NCI-H446 treated with DMSO at 0.1 percent for 48 hours (cell line): ENCODE measurements around the gene TOX3.

Experiments
- DNase-seq: peaks from one replicate; lab custom pipeline; 2025; lab: John Stamatoyannopoulos, UW

Gene TOX3

DNA sequence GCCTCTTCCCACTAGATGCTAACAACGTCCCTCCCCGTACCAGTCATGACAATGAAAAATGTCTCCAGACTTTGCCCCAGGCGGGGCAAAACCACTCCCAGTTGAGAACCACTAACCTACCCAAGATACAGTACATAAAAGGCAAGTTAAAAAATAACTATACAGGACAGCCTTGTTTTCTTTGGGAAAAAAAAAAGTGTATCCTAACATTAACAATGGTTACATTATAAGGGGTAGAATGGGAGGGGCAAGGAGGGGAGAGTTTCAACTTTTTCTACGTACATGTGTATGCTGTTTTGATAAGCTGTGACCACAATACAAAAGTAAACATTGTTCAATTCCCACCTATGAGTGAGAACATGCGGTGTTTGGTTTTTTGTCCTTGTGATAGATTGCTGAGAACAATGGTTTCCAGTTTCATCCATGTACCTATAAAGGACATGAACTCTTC, 94.9 kb downstream of the TOX3 start:
- no peak for DNase-seq

DNA sequence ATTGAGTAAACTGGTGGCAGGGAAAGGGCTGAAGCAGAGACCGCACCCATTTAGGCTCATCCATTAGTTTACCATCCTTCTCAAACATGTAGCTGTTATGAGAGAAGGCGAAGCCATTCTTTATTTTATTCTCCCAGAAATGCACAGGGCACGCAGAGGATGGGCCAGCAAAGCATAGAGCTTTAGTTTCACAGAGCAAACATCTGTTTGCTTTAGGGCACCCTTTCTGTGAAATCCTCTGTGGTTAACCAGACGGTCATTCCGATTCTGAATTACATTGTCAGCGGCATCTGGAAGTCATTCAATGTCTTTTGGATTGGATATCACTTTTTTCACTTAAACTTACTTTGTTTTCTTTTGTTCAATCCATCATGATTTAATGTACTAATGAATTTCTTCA, 96.0 kb downstream of the TOX3 start:
- no peak for DNase-seq

- DNase-seq: no peak
These were observed 96.7 kb downstream of the TOX3 start for GRCh38 chr16:52450241-52450640.

DNA sequence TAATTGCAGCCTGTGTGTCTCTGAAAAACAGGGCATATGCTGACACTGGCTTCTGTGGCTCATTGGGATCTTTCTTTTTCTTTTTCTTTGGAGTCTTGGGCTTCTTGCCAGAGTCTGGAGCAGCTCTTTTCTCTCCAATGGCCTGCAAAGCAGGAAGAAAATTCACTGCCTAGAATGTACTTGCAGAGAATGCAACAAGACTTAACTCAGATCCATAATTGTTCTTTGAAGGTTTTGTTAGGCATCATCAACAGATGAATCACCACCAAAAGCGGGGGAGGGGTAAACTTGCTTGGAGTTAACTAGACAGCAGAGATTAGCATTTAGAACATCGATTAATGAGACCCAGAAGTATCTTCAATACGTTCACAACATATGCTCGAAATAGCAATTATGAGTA, 100.9 kb downstream of the TOX3 start:
- no peak for DNase-seq

DNA sequence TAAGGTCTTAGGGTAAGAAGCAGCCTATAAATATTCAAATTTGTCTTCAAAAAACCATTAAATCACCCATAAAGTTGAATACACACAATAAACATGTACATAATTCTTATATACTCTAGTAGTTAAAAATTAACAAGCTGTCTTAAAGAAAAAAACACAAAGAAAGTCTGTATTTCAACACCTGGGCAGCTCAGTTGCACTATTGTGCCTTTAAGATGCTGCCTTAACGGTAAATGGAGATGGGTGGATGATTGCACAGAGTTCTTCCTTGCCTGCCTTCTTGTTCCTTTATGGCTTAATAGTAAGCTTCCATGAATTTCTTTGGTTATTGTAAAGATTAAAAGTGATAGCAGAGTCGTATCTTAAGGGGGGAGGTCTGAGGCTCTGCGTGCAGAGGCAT, 105.1 kb downstream of the TOX3 start:
- DNase-seq: no peak

- DNase-seq: no peak
These were observed 106.7 kb downstream of the TOX3 start for GRCh38 chr16:52440248-52440647.

GRCh38 chr16:52439750-52440149, 107.2 kb downstream of the TOX3 start:
- no peak for DNase-seq

GRCh38 chr16:52439171-52439701, 107.7 kb downstream of the TOX3 start:
- no peak for DNase-seq

GRCh38 chr16:52437277-52437670, 109.7 kb downstream of the TOX3 start:
- DNase-seq: no peak

DNA sequence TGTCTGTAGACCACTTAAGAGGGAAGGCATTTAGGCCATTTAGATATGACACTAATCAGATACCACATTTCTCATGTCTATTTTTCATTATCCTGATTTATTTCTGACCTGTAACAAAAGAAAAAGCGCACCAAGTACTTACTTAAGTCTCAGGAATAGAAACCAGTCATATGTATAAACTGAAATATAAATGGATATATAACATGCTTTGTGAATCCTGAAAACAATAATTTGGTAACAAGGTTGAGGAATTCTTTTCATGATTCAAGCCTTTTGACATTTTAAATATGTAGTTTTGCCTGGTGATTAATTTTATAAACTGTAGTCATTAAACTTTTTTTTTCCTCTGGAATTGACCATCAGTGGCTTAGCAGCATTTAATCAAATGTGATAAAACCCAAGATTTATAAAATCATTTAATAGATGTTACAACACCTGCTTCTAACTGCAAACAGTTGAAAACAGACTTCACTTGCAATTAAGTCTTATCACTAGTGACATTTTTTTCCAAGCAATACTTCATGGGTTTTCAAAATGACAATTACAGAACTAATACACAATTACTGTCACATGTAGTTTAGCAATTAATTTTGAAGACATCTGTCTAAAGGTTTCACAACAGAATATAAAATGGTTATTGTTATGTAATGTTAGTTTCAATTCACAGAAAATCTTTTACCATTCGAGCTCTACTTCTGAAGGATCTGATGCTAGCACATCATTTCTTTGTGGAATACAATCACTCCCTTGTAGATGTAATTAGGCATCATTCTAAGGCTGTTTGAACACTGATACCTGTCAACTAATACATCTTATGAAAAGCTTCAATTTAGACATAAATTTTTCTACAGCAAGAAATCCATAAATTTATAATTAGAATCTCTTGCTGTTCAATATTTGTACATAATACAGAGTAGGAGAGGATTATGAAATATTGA, 110.3 kb downstream of the TOX3 start:
- no peak for DNase-seq

- no peak for DNase-seq
These were observed 112.7 kb downstream of the TOX3 start for GRCh38 chr16:52434224-52434623.

GRCh38 chr16:52433643-52434042, 113.3 kb downstream of the TOX3 start:
- no peak for DNase-seq

- no peak for DNase-seq
These were observed 122.4 kb downstream of the TOX3 start for GRCh38 chr16:52424591-52424990.

DNA sequence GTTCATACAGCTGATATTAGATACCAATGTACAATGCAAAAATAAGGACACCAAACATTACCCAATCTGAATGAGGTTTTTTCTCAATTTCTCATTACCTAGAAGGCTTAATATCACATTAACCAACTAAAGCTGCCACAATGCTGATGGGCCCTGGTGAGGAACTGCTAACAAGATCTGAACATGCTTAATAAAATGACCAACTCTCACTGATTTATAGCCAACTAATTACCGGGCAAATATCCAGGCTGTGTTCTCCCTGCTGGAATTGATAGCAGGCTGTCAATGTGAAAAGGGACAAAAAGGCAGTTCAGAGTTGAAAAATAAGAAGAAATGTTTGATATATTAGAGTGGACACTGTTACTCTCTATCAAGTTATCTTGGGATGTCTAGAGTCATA, 124.6 kb downstream of the TOX3 start:
- DNase-seq: no peak

GRCh38 chr16:52418201-52418600, 128.7 kb downstream of the TOX3 start:
- no peak for DNase-seq

- no peak for DNase-seq
These were observed 130.1 kb downstream of the TOX3 start for GRCh38 chr16:52416888-52417287.

DNA sequence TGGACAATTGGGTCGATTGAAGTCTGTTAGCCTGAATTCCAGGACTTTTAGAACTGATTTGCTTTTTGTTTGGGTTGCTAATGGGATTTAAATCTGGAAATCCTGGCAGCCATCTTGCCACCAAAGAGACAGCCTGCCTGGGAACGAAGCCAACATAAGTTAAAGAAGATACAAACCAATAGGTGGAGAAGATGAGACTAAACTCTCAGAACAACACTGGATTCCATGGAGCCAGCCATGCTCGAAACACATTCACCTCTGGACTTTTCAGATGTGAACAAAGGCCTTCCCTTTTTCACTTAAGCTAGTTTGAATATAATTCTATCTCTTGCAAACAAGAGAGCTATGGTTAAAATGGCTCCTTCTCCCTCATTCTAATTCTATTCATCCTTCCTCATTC, 135.9 kb downstream of the TOX3 start:
- DNase-seq: no peak

DNA sequence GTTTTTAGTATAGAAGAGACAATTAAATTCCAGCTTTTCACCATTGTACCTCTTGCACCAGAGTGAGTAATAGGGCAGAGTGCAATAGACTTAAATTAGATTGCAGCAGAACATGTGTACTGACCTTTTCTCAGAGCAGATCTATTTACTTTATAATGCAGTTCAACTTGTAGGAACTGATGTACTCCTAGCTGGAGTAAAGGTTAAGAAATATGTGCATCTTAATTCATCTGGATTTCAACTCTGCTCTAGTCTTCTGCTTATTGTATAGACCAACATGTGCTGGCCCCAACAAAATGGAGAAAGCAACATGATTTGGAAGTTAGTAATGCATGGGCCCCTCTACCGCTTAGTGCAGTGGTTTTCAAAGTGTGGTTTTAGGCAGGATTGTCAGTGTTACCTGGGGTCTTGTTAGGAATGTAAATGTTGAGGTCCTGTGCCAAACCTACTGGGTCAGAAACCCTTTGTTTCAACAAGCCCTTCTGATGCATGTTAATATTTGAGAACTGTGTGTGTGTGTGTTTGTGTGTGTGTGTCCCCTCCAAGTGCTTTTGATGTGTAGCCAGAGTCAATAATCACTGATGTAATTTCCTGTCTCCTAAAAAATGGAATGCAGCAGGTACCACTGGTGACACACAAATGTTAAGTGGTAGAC, 138.6 kb downstream of the TOX3 start:
- no peak for DNase-seq

GRCh38 chr16:52407778-52408177, 139.2 kb downstream of the TOX3 start:
- DNase-seq: no peak

DNA sequence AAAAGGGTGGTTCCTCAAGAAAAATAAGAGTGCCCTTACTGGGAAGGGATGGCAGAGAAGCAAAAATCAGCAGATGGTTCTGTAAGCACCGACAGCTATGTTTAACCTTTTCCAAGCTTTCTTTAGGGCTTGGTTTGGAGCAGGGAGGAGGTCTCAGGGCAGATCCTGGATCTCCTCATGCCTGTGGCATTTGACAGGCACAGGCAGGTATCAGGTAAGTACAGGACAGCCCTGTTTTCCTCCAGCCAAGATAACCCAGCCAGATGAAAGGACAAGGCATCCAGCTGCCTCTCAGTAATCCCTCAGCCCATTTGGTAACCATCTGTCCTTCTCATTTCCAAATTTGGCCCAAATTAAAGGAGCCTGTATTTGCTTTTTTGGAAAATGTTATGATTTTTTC, 141.5 kb downstream of the TOX3 start:
- peak; percentile 36 for DNase-seq

DNA sequence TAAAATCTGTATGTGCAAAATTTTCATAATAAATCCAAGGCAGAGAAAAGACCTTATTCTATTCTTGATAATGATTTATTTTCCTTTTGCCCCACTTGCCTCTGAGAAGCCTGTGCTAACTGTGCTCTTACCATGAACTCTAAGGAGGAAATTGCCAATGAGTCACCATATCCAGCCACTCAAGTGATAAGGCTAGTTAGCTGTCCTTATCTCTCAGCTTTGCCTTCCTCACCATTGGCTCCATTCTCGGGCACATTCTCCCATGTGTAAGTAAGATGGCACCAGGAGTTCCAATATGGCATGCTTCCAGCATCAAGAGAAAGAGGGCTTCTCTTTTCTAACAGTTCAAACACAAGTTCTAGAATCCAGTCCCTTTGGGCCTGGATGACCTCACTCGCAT, 142.4 kb downstream of the TOX3 start:
- no peak for DNase-seq

- DNase-seq: no peak
These were observed 147.8 kb downstream of the TOX3 start for GRCh38 chr16:52399116-52399515.

DNA sequence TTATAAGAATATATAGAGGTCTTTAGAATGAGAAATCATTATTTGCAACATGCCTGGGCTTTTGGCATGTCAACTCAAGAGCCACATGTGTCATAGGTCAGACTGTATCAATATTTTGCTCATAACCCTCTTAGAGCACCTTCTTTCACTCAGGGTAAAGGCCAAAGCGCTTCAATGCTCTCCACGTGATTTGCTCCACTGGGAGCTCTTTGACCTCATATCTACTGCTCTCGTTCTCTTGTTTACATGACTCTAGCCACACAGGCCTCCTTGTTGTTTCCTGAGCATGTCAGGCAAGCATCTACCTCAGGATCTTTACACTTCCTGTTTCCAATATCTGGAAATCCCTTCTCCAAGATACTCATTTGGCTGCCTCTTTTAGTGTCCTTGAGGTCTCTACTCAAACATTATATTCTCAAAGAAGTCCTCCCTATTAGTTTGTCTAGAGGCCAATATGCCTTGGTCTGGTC, 148.4 kb downstream of the TOX3 start:
- no peak for DNase-seq
